Calu3 (cell line): ENCODE data around the gene PCDH11X. TPM values are rescaled to one million over a fixed set of nuclear protein-coding genes. Genes with fewer than 3 reads are reported as not detected.
"Not testable (repeated sequence)": the region's sequence is repeated elsewhere in the genome, so short reads cannot be mapped to it uniquely, and the experiment has no call there.

Experiments
- Bru-seq: library from RNA; stranded (reverse); fragments of 400-500 nt; gene quantifications from one replicate; lab custom pipeline; 2021; lab: Mats Ljungman, UMichigan
- BruChase-seq, 2 experiments: library from RNA; stranded (reverse); fragments of 400-500 nt; gene quantifications; one replicate each; lab custom pipeline; 2021; lab: Mats Ljungman, UMichigan
- BruUV-seq: library from RNA; stranded (reverse); fragments of 400-500 nt; replicated peaks from 2 replicates; lab custom pipeline; 2021; lab: Mats Ljungman, UMichigan
- CTCF ChIA-PET: fragments of 300-600 bp; sonication (Branson Sonifier 250); formaldehyde crosslinking; loops from one replicate; lab custom pipeline; 2022; ENCODE audit warnings: antibody characterized with exemption; lab: Charles Lee
- DNase-seq: peaks from one replicate; pipeline ENCODE4 v3.0.0; 2022
- H3K27ac Mint-ChIP-seq: one replicate; pipeline ENCODE4 v1.8.0; 2022; ENCODE audit warnings: mixed read lengths; ENCODE audit not compliant: unreplicated experiment
- H3K27me3 Mint-ChIP-seq: one replicate; pipeline ENCODE4 v1.8.0; 2022; ENCODE audit warnings: mixed read lengths; ENCODE audit not compliant: unreplicated experiment
- H3K36me3 Mint-ChIP-seq: one replicate; pipeline ENCODE4 v1.8.0; 2022; ENCODE audit warnings: mild to moderate bottlenecking, moderate library complexity, mixed read lengths; ENCODE audit not compliant: insufficient read depth, unreplicated experiment
- H3K4me1 Mint-ChIP-seq: one replicate; pipeline ENCODE4 v1.8.0; 2022; ENCODE audit warnings: mild to moderate bottlenecking, low read depth, mixed read lengths; ENCODE audit not compliant: unreplicated experiment
- H3K4me3 Mint-ChIP-seq: one replicate; pipeline ENCODE4 v1.8.0; 2022; ENCODE audit warnings: mild to moderate bottlenecking, low read depth, moderate library complexity, mixed read lengths; ENCODE audit not compliant: unreplicated experiment
- H3K9me3 Mint-ChIP-seq: one replicate; pipeline ENCODE4 v1.8.0; 2022; ENCODE audit warnings: low read depth, mixed read lengths; ENCODE audit not compliant: unreplicated experiment
- intact Hi-C: fragments of 100-400 bp; cut with micrococcal nuclease; formaldehyde crosslinking; loops from one replicate; pipeline ENCODE4 v1.10.0; 2022; ENCODE audit not compliant: unreplicated experiment
- long read RNA-seq: library from polyadenylated mRNA; stranded (forward); transcript quantifications from one replicate; pipeline ENCODE4 v2.0.0, GENCODE V29; 2022
- total RNA-seq: library from RNA; stranded (reverse); gene quantifications from 2 replicates; pipeline ENCODE4 v1.2.3, GENCODE V29; 2022

The PCDH11X gene
- total RNA-seq (not detected in 2 replicates), Bru-seq, nascent RNA (percentile 0 among the genes with signal in this experiment), BruChase-seq, experiment 1, labeled RNA remaining after a 6-hour chase (percentile 1 among the genes with signal in this experiment), BruChase-seq, experiment 2, labeled RNA remaining after a 2-hour chase (percentile 1 among the genes with signal in this experiment)
- long read RNA-seq: 0 reads

- H3K27ac Mint-ChIP-seq, H3K4me3 Mint-ChIP-seq, CTCF ChIA-PET, DNase-seq, H3K36me3 Mint-ChIP-seq, H3K9me3 Mint-ChIP-seq, intact Hi-C loops, H3K27me3 Mint-ChIP-seq, H3K4me1 Mint-ChIP-seq, BruUV-seq: not testable (repeated sequence)
Observed at GRCh38 chrX:91779135-91779534, at the start of gene PCDH11X. PCDH11X (plus strand) TSS chrX:91779375; CDS start chrX:91835505, 56,130 bp downstream.

GRCh38 chrX:91747446-91747845 lies 31.7 kb upstream of the PCDH11X start:
- H3K9me3 Mint-ChIP-seq, CTCF ChIA-PET, H3K4me1 Mint-ChIP-seq, H3K4me3 Mint-ChIP-seq, DNase-seq, intact Hi-C loops, BruUV-seq, H3K27me3 Mint-ChIP-seq, H3K36me3 Mint-ChIP-seq, H3K27ac Mint-ChIP-seq: not testable (repeated sequence)

GRCh38 chrX:91753022-91753421 lies 26.2 kb upstream of the PCDH11X start:
- H3K36me3 Mint-ChIP-seq, CTCF ChIA-PET, H3K9me3 Mint-ChIP-seq, BruUV-seq, DNase-seq, intact Hi-C loops, H3K27ac Mint-ChIP-seq, H3K4me1 Mint-ChIP-seq, H3K4me3 Mint-ChIP-seq, H3K27me3 Mint-ChIP-seq: not testable (repeated sequence)

GRCh38 chrX:91770619-91771488 lies 8.3 kb upstream of the PCDH11X start:
- H3K27me3 Mint-ChIP-seq, intact Hi-C loops, H3K9me3 Mint-ChIP-seq, H3K36me3 Mint-ChIP-seq, H3K4me1 Mint-ChIP-seq, DNase-seq, CTCF ChIA-PET, BruUV-seq, H3K4me3 Mint-ChIP-seq, H3K27ac Mint-ChIP-seq: not testable (repeated sequence)

- H3K27ac Mint-ChIP-seq, H3K36me3 Mint-ChIP-seq, H3K4me3 Mint-ChIP-seq, H3K4me1 Mint-ChIP-seq, H3K9me3 Mint-ChIP-seq, CTCF ChIA-PET, BruUV-seq, intact Hi-C loops, H3K27me3 Mint-ChIP-seq, DNase-seq: not testable (repeated sequence)
Observed at GRCh38 chrX:91773943-91774342, 5.2 kb upstream of the PCDH11X start.

- H3K9me3 Mint-ChIP-seq, intact Hi-C loops, H3K27me3 Mint-ChIP-seq, H3K4me1 Mint-ChIP-seq, BruUV-seq, DNase-seq, H3K4me3 Mint-ChIP-seq, CTCF ChIA-PET, H3K36me3 Mint-ChIP-seq, H3K27ac Mint-ChIP-seq: not testable (repeated sequence)
Observed at GRCh38 chrX:91780008-91780407, 833 bp downstream of the PCDH11X start.

GRCh38 chrX:91780698-91781097 lies 1.5 kb downstream of the PCDH11X start:
- H3K9me3 Mint-ChIP-seq, H3K36me3 Mint-ChIP-seq, DNase-seq, CTCF ChIA-PET, intact Hi-C loops, H3K4me3 Mint-ChIP-seq, BruUV-seq, H3K4me1 Mint-ChIP-seq, H3K27me3 Mint-ChIP-seq, H3K27ac Mint-ChIP-seq: not testable (repeated sequence)

- H3K27ac Mint-ChIP-seq, H3K9me3 Mint-ChIP-seq, H3K4me3 Mint-ChIP-seq, H3K27me3 Mint-ChIP-seq, DNase-seq, H3K4me1 Mint-ChIP-seq, H3K36me3 Mint-ChIP-seq, intact Hi-C loops, CTCF ChIA-PET, BruUV-seq: not testable (repeated sequence)
Observed at GRCh38 chrX:91781553-91782298, 2.6 kb downstream of the PCDH11X start.

GRCh38 chrX:91782825-91783224 lies 3.6 kb downstream of the PCDH11X start:
- H3K4me1 Mint-ChIP-seq, H3K27me3 Mint-ChIP-seq, CTCF ChIA-PET, intact Hi-C loops, H3K9me3 Mint-ChIP-seq, BruUV-seq, DNase-seq, H3K27ac Mint-ChIP-seq, H3K4me3 Mint-ChIP-seq, H3K36me3 Mint-ChIP-seq: not testable (repeated sequence)
